ENCODE data around the gene PLAAT4. TPM values are rescaled to one million over a fixed set of nuclear protein-coding genes. Genes with fewer than 3 reads are reported as not detected.
"Not testable (repeated sequence)": the region's sequence is repeated elsewhere in the genome, so short reads cannot be mapped to it uniquely, and the experiment has no call there.

PLAAT4 gene
- total and polyA plus RNA-seq, 5 donors = 8.0 to 17.9 (median 13.7) TPM

DNA sequence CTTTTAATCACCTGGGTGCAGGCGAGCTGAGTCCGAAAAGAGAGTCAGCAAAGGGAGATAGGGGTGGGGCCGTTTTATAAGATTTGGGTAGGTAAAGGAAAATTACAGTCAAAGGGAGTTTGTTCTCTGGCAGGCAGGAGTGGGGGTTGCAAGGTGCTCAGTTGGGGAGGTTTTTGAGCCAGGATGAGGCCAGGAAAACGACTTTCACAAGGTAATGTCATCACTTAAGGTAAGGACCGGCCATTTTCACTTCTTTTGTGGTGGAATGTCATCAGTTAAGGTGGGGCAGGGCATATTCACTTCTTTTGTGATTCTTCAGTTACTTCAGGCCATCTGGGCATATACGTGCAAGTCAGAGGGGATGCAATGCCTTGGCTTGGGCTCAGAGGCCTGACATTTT lies 7.2 kb upstream of the PLAAT4 start:
- intact Hi-C loops (cut with DNase I); ATAC-seq; H3K27ac ChIP-seq (ENCODE audit: low read length); H3K9me3 ChIP-seq (ENCODE audit: control insufficient read depth, low read length); H3K27me3 ChIP-seq (ENCODE audit: control insufficient read depth, insufficient read depth); DNase-seq; H3K4me1 ChIP-seq (ENCODE audit: control insufficient read depth, insufficient read depth, low read length); H3K4me3 ChIP-seq (ENCODE audit: low read length): not testable (repeated sequence)
- WGBS = 73% methylated on average over 6 of the region's 6 CpGs

GRCh38 chr11:63530021-63530420 lies 6.6 kb upstream of the PLAAT4 start:
- ATAC-seq (no peak), DNase-seq (no peak)
- Histone ChIP-seq H3K4me3 (ENCODE audit: low read length) (no peak overlapping the region), H3K27me3 (ENCODE audit: control insufficient read depth, insufficient read depth) (no peaks in the 10 kb centered on the region), H3K27ac (ENCODE audit: low read length) (no peak overlapping the region), H3K9me3 (ENCODE audit: control insufficient read depth, low read length) (no peaks in the 10 kb centered on the region), H3K4me1 (ENCODE audit: control insufficient read depth, insufficient read depth, low read length) (no peaks in the 10 kb centered on the region)
- intact Hi-C loops (cut with DNase I) = no loop called here
- WGBS = 85% methylated on average over 2 of the region's 2 CpGs

GRCh38 chr11:63531074-63531792 lies 5.4 kb upstream of the PLAAT4 start:
- intact Hi-C loops (cut with DNase I); H3K27ac ChIP-seq (ENCODE audit: low read length); H3K27me3 ChIP-seq (ENCODE audit: control insufficient read depth, insufficient read depth); H3K9me3 ChIP-seq (ENCODE audit: control insufficient read depth, low read length); H3K4me1 ChIP-seq (ENCODE audit: control insufficient read depth, insufficient read depth, low read length); H3K4me3 ChIP-seq (ENCODE audit: low read length): not testable (repeated sequence)
- DNase-seq (peak in 1 of 3 donors; percentile 26), ATAC-seq (peak; percentile 63 to 93)
- WGBS = 70% methylated on average over 4 of the region's 6 CpGs

- H3K4me1 ChIP-seq (ENCODE audit: control insufficient read depth, insufficient read depth, low read length) = no peaks in the 10 kb centered on the region
- no peaks in the 10 kb centered on the region for H3K27me3 ChIP-seq (ENCODE audit: control insufficient read depth, insufficient read depth)
- no peak overlapping the region for H3K27ac ChIP-seq (ENCODE audit: low read length)
- 60% methylated on average over 2 of the region's 2 CpGs for WGBS
- no peak for DNase-seq
- no peaks in the 10 kb centered on the region for H3K9me3 ChIP-seq (ENCODE audit: control insufficient read depth, low read length)
- H3K4me3 ChIP-seq (ENCODE audit: low read length) = no peak overlapping the region
- intact Hi-C loops (cut with DNase I) = no loop called here
- ATAC-seq = no peak
Measured at GRCh38 chr11:63532117-63532516, 4.5 kb upstream of the PLAAT4 start.

DNA sequence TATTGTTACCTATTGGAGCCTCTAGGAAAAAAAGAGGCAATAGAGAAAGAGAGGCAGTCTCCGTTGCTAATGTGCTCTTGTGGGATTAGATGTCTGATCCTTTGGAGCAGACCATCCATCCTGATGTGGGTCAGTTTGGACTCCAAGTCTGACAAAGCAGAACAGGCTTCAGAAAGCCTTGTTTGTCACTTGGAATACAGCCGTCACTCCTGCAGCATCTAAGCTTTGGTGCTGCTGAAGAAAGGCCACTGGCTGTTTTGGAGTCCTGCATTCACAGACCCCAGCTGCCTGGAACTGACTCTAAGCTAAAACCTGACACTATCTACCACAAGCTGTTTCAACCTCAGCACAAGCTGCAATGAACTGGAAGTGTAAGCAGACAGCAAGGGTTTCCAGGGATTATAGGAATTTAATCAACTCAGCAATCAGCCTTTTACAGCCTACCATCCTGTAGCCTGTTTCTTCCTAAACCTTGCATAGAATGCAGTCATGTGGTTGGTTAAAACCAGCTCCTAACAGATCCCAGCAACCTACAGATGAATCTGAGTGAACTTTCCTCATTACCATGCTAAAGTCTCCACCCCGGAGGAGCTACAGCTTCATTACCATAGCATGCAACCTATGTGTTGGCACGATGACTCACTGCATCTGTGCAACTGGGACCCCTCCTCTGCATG lies 3.7 kb upstream of the PLAAT4 start:
- WGBS = 71% methylated on average over 4 of the region's 4 CpGs
- intact Hi-C loops (cut with DNase I) = no loop called here
- Histone ChIP-seq H3K27ac (ENCODE audit: low read length) (no peak overlapping the region), H3K4me3 (ENCODE audit: low read length) (no peak overlapping the region), H3K27me3 (ENCODE audit: control insufficient read depth, insufficient read depth) (no peaks in the 10 kb centered on the region), H3K4me1 (ENCODE audit: control insufficient read depth, insufficient read depth, low read length) (peaks cover 7% of the 10 kb centered on the region), H3K9me3 (ENCODE audit: control insufficient read depth, low read length) (no peaks in the 10 kb centered on the region)
- DNase-seq (no peak), ATAC-seq (no peak)

DNA sequence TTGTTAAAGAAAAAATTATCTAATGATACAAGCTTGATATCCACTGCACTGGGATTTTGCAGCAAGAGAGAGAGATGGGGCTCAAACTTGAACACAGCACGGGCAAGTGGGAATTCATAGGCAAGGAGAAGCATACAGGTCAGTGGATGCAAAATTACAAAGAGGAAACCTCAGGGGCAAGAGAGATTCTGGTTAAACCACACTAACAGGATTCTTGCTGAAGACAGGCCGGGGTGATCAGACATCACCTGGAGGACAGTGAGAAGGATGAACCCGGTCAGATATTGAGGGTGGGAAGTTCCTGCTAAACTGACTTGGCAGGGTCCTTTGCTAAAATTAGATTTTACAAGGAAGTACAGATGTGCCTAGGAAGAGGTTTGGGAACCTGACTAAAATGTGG lies 2.5 kb upstream of the PLAAT4 start:
- Histone ChIP-seq H3K27ac (ENCODE audit: low read length) (no peak overlapping the region), H3K4me1 (ENCODE audit: control insufficient read depth, insufficient read depth, low read length) (peaks cover 11% of the 10 kb centered on the region), H3K27me3 (ENCODE audit: control insufficient read depth, insufficient read depth) (no peaks in the 10 kb centered on the region), H3K4me3 (ENCODE audit: low read length) (no peak overlapping the region), H3K9me3 (ENCODE audit: control insufficient read depth, low read length) (no peaks in the 10 kb centered on the region)
- WGBS = 79% methylated on average over 3 of the region's 3 CpGs
- no peak for DNase-seq
- intact Hi-C loops (cut with DNase I) = no loop called here
- no peak for ATAC-seq

GRCh38 chr11:63534895-63535461 lies 1.6 kb upstream of the PLAAT4 start:
- no peaks in the 10 kb centered on the region for H3K27me3 ChIP-seq (ENCODE audit: control insufficient read depth, insufficient read depth)
- WGBS = 94% methylated on average over 5 of the region's 5 CpGs
- intact Hi-C loops (cut with DNase I) = no loop called here
- no peak overlapping the region for H3K27ac ChIP-seq (ENCODE audit: low read length)
- DNase-seq (no peak), ATAC-seq (no peak)
- H3K4me3 ChIP-seq (ENCODE audit: low read length) = no peak overlapping the region
- H3K9me3 ChIP-seq (ENCODE audit: control insufficient read depth, low read length) = no peaks in the 10 kb centered on the region
- peaks cover 12% of the 10 kb centered on the region for H3K4me1 ChIP-seq (ENCODE audit: control insufficient read depth, insufficient read depth, low read length)

DNA sequence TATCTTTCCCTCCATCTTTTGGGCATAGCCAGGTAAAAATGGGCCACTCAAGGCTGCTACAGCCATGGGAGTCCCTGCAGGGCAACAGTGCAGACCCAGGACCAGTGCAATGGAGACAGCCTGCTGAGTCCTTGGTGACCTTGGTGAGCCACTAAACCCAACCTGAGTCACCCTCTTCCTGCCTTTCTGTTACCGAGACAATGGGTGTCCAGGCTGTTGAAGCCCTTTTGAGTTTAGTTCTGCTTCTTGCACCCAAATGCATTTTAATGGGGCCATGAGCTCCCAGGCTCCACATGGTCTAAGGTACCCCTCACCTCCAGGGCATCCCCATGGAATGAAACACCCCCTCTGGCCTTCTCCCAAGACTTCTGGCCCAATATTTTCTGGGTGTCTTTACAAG lies 874 bp upstream of the PLAAT4 start:
- Histone ChIP-seq H3K9me3 (ENCODE audit: control insufficient read depth, low read length) (no peaks in the 10 kb centered on the region), H3K4me1 (ENCODE audit: control insufficient read depth, insufficient read depth, low read length) (peaks cover 12% of the 10 kb centered on the region), H3K27ac (ENCODE audit: low read length) (no peak overlapping the region), H3K4me3 (ENCODE audit: low read length) (no peak overlapping the region), H3K27me3 (ENCODE audit: control insufficient read depth, insufficient read depth) (no peaks in the 10 kb centered on the region)
- intact Hi-C loops (cut with DNase I) = no loop called here
- ATAC-seq (no peak), DNase-seq (no peak)
- 89% methylated on average over 1 of the region's 1 CpG for WGBS

DNA sequence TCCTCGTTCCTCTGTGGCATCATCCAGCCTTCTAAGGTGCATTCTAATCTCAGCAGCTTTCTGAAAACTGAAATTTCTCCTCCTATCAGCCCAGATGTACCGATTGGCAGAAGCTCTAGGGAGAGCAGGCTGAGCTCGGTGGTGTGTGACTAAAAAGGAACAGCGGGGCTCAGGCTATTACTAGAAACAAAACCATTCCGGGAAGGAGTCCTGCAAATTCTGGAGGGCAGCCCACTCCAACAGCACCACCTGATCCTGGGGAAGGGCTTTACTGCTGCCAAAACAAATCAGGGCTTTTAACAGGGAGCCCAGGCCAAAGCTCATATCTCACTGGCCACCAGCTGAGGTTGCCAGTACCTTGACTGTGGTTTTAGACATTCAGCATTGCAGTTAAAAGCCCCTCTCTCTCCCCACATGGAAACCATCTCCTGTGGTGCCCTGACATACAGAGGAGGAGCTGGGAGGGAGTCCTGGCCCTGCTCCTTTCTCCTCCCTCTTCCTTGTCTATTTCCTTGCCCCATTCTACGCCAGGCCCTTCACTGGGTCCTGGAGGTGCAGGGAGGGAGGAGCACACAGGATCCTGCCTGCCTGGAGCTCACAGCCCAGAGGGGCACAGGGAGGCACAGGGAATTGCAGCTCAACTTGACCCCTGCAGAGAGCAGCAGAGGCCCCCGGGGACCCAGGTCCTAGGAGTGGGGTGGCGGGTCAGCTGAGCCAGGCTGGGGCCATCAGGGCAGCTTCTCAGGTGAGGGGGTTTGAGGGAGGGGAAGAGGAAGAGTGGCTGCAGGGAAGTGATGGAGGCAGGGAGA lies 889 bp downstream of the PLAAT4 start:
- H3K9me3 ChIP-seq (ENCODE audit: control insufficient read depth, low read length) = no peaks in the 10 kb centered on the region
- intact Hi-C loops (cut with DNase I) = no loop called here
- peak; percentile 88 to 91 for ATAC-seq
- H3K27me3 ChIP-seq (ENCODE audit: control insufficient read depth, insufficient read depth) = no peaks in the 10 kb centered on the region
- H3K27ac ChIP-seq (ENCODE audit: low read length) = peak overlapping the region; percentile 79
- peak; percentile 74 to 78 (median 77) for DNase-seq
- H3K4me3 ChIP-seq (ENCODE audit: low read length) = peak overlapping the region; percentile 42
- WGBS = 17% methylated on average over 8 of the region's 8 CpGs
- peaks cover 12% of the 10 kb centered on the region for H3K4me1 ChIP-seq (ENCODE audit: control insufficient read depth, insufficient read depth, low read length)

DNA sequence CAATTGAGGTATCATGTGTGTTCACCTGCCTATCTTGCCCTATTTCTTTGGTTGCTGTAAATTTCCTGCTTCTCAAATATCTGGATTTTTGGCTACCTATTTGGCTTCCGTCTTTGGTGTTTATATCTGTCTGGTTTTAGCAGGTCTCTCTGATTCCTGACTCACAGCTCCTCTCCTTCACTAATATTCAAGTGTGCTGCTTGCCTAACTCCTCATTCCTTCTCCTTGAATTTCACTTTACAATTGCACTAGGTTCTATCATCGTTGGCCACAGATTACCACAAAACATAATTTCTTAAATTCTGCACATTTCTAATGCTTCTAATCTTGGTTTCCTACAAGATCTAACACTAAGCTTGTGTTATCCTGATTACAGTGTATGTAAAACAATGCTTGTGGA lies 5.9 kb downstream of the PLAAT4 start:
- WGBS = 76% methylated on average over 2 of the region's 2 CpGs
- ATAC-seq; H3K4me1 ChIP-seq (ENCODE audit: control insufficient read depth, insufficient read depth, low read length); DNase-seq; H3K27ac ChIP-seq (ENCODE audit: low read length); H3K27me3 ChIP-seq (ENCODE audit: control insufficient read depth, insufficient read depth); intact Hi-C loops (cut with DNase I); H3K9me3 ChIP-seq (ENCODE audit: control insufficient read depth, low read length); H3K4me3 ChIP-seq (ENCODE audit: low read length): not testable (repeated sequence)

GRCh38 chr11:63543711-63544110 lies 7.1 kb downstream of the PLAAT4 start:
- intact Hi-C loops (cut with DNase I) = no loop called here
- H3K4me1 ChIP-seq (ENCODE audit: control insufficient read depth, insufficient read depth, low read length) = peaks cover 3% of the 10 kb centered on the region
- 85% methylated on average over 2 of the region's 2 CpGs for WGBS

More at GRCh38 chr11:63543711-63544110, 7.1 kb downstream of the PLAAT4 start:
- DNase-seq = no peak
- Histone ChIP-seq H3K9me3 (ENCODE audit: control insufficient read depth, low read length) (no peaks in the 10 kb centered on the region), H3K27me3 (ENCODE audit: control insufficient read depth, insufficient read depth) (no peaks in the 10 kb centered on the region), H3K27ac (ENCODE audit: low read length) (no peak overlapping the region), H3K4me3 (ENCODE audit: low read length) (no peak overlapping the region)
- no peak for ATAC-seq
